ENCODE data around the gene EVPL.
"Not testable (repeated sequence)": the region's sequence is repeated elsewhere in the genome, so short reads cannot be mapped to it uniquely, and the experiment has no call there.

EVPL gene

DNA sequence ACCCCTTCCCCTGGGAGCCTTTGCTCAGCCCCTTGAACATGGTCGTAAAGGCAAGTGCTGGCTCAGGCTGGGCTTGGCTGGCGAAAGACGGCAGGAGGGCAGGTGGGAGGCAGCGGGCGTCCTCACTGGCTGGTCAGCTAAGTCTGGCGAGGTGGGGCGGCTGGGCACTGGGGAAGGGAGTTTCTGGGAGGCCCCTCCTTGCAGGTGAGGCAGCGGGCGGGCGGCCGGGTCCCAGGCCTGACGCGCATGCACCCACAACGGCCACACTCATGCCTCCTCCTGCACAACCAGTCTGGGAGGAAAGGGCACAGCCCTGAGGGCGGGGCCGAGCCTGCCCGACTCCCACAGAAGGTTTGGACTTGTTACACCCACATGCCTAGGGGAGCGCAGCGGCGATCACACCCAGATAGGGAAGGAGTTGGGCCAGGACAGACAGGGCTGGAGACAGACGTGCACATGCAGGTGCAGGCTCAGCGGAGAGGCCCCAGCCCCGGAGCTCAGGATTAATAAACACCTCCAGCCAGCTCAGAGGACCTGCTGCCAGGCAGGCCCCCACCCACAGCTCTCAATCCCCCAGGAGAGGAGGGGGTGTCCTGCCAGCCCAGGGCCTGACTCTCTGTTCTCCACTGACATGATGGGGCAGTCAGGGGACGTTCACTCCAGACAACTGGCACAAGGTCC, at the start of gene EVPL:
TSS of gene EVPL (minus strand) at position 148 of the 681 bp plus-strand sequence. CDS start at position 40, 108 bp downstream.
- DNase-seq: no peak

- no peak for DNase-seq
These were observed 49.1 kb upstream of the EVPL start for GRCh38 chr17:76076146-76076764.

GRCh38 chr17:76075364-76076145, 48.4 kb upstream of the EVPL start:
- DNase-seq: no peak

DNA sequence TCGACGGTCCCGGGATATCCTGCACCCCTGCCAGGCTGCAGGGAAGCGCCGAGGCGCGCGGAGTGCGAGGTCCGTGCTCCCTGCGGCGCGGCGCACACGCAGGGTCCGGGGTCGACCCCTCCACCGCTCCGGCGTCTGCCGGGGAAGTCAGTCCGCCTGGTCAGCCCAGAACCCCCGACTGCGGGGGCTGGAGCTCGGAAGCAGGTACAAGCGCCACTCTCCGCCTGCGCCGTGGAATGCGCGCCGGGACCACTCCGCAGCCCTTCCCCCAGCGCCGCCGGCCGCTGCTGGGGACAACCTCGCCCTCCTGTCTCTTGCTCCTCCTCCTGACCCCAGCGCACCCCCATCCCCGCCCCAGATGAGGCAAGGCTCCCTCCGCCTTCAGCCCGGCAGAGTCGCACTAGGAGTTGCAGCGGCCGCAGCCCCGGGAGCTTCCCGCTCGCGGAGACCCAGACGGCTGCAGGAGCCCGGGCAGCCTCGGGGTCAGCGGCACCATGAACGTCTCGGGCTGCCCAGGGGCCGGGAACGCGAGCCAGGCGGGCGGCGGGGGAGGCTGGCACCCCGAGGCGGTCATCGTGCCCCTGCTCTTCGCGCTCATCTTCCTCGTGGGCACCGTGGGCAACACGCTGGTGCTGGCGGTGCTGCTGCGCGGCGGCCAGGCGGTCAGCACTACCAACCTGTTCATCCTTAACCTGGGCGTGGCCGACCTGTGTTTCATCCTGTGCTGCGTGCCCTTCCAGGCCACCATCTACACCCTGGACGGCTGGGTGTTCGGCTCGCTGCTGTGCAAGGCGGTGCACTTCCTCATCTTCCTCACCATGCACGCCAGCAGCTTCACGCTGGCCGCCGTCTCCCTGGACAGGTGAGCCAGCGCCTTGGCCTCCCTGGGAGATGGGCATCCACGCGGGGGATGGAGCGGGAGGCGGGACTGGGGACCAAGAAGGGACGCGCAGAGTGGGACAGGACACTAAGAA, 47.6 kb upstream of the EVPL start, which contains the start of gene GALR2:
TSS of gene GALR2 (plus strand) at position 392 of the 974 bp plus-strand sequence. CDS start at position 495, 103 bp downstream.
- no peak for DNase-seq

GRCh38 chr17:76072148-76072858, 45.2 kb upstream of the EVPL start, which contains the start of gene SRP68:
TSS of gene SRP68 (minus strand) at chr17:76072517. CDS start at chr17:76072491, 26 bp downstream.
- DNase-seq: peak; percentile 87

GRCh38 chr17:76071531-76072147, 44.5 kb upstream of the EVPL start:
- no peak for DNase-seq

GRCh38 chr17:76065775-76066174, 38.7 kb upstream of the EVPL start:
- no peak for DNase-seq

DNA sequence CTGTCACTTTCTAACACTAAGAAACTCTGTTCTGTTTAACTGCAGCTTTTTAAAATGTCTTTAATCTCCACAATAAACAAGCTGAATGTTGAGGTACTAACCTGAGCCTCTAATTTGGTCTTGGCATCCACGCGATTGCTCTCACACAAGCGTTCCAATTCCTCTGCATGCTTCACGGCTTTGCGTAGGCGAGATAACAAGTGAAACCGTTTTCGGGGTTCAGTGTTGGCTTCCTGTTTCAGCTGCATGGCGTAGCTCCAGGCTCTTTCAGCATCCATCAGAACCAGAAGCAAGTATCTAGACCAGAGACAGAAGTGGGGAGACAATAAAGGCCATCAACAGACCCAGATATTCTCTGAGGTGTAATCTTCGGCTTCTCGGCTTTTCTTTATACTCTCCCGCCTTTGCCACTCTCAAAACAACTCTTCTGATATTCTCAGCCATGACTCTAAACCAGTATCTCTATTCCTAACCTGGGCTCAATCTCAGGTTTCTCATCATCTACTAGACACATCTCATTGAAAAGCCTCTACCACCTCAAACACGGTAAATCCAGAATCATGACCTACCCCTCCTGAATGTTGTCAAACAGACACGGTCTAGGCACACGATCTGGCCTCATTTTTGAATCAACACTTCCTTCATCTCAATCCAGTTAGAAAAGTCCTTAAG, 36.9 kb upstream of the EVPL start:
- peak; percentile 52 for DNase-seq

- DNase-seq: not testable (repeated sequence)
These were observed 31.2 kb upstream of the EVPL start for GRCh38 chr17:76058264-76058663.

DNA sequence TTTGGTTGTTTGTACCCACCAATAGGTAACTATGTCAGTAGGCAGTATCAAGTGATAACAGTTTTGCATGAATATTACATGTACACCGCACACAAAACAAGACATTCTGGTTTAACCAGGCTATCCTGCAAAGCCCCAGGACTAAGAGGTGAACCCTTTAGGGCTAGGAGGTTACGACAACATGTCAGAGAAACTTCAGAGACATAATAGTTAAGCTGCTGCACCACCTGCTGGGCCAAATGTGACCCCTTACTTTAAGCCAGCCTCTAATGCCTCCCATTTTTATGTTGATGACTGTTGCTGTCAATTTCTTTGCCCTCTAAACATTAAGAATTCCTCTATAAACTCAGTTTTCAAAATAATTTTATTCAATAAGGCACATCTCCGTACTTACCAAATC, 29.8 kb upstream of the EVPL start:
- DNase-seq: no peak

DNA sequence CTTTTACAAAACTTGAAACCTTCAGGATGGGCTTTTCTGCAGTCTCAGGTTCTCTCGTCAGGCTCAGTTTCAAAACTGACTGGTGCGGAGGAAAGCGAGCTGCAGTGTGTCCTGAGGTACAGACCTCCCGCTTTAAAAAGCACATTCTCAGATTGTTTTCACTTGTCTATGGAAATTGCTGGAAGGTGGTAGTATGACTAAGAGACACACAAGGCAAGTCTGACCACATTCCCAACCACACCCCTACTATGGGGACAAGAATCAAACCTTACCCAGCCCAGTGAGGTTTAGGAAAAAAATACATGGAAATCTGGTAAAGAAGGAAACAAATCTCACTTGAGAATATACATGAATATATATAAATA, 27.0 kb upstream of the EVPL start:
- DNase-seq: no peak

DNA sequence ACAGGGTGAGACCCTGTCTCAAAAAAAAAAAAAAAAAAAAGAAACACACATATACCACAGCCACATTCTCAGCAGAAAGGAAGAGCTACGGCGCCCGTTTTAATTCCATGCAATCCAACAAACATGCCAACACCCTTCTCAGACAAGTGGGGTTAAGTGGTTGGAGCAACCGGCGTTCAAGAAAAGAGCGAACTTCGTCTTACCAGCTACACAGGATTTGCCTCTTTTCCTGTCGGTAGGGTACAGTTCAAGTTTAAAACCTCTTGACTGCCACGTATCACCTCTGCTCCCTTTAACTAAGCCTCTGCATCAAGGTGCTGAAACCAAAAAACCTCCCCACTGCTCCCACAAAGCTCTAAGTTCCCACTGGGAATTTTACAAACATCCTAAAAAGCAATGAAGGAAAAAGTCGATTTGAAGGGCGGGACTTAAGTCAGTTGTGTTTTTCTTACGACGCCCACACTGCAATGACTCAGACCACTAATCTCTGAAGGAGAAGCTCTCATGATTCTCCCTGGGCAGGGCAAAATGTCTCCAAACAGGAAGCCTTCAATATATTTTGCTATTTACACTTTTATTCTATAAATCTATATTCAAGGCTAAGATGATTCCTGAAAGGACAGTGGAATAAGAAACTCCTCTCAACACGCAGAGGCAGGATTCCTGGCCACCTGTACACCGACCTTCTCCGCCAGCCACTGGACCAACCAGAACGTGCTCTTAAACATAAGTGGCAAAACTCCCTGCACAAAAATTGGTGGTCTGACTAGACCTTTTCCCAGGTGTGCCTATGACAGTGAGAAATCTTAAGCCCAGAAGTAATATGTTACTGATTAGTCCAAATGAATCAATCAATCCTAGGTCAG, 26.4 kb upstream of the EVPL start:
- no peak for DNase-seq

- DNase-seq: no peak
These were observed 24.5 kb upstream of the EVPL start for GRCh38 chr17:76051561-76051960.

DNA sequence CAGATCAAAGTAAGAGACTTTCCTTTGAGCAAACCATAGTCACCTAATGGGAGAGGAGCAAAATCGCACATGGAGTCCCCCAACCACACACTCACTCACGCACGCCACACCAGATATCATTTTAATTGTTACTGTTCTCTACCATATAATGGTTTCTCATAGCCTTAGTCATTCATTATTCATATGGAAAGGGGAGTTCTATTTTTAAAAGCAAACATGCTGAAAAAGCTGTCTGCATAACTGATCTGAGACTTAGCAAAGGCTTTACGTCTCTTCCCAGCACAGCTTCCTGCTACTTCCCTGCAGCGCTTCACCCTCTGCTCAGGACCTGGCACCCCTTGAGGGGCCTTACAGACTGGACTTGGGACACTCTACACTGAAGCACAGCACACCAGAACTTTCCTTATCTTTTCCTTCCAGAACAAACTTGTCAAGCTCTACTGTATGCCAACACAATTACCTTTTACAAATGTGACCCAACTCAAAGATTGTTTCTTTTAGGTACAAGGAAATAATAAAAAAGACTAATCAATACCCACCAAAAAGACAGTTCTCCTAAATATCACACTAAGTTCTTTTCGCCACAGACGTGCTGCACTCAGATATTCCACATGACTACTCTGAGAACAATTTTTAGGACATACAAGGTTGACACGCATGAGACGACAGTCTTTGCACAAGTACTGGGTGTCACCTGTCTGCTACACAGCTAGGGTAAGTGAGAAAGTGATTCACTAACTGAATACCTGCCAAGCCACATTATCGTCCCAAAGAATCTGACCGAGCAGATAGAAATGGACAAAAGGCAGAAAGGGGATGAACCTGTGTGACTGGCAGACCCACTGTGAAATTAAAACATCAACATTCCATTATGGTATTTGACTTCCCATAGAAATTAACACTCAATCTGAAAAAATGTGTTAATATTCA, 23.7 kb upstream of the EVPL start:
- DNase-seq: no peak

GRCh38 chr17:76049836-76050537, 22.9 kb upstream of the EVPL start:
- DNase-seq: no peak

DNA sequence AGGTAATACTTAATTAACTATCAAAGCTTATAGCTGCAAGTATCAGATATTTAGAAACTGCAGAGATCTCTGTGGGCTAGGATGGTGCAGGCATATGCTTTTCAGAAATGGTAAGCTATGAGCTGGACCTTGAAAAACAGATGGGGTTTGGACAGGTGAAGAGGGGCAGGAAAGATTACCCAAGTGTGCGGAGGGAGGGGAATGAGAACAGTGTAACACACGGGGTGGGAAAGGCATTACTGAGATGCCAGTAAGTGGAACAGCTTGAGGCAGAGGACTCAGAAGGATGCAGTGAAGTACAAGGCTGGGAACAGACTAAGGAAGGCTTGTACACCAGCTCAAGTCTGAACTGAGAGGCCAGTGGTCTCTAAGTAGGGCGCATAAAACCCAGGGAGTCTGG, 22.1 kb upstream of the EVPL start:
- no peak for DNase-seq

- peak; percentile 27 for DNase-seq
These were observed 21.6 kb upstream of the EVPL start for GRCh38 chr17:76048711-76049110.

- DNase-seq: no peak
These were observed 21.0 kb upstream of the EVPL start for GRCh38 chr17:76048025-76048605.
